NCI-H446 (cell line): ENCODE data around the gene ZNF25.
"Not testable (repeated sequence)": the region's sequence is repeated elsewhere in the genome, so short reads cannot be mapped to it uniquely, and the experiment has no call there.

Experiments used
- DNase-seq, 2 experiments: peaks; one replicate each; lab custom pipeline; 2025; lab: John Stamatoyannopoulos, UW

Gene ZNF25

DNA sequence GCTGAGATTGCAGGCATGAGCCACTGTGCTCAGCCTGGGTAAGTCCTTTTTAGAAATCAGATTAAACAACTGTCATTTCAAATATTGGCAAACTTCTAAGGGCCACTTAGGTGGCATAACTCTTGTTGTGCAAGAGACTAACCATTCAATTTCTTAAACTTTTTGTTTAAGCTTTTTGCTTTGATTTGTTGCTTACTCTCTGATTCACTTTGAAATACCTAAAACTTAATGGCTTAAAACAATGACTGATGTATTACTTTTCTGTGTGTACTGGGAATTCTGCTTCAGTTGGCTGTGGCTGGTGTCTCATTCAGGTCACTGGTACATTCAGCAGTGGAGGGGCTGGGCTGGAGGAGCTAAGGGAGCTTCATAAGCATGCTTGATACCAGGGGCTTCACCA is 28.9 kb downstream of the ZNF25 start:
- DNase-seq: no peak

DNA sequence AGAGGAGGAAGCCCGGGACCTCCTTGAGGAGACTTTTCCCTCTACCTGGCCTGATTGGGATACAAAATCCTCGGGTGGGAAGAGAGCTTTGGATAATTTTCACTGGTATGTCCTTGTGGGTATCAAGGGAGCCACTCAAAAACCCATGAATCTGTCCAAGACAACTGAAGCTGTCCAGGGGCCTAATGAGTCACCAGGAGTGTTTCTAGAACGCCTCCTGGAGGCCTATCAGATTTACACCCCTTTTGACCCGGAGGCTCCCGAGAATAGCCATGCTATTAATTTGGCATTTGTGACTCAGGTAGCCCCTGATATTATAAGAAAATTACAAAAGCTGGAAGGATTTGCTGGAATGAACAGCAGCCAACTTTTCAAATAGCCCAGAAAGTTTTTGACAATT is 38.6 kb downstream of the ZNF25 start:
- DNase-seq: no peak

DNA sequence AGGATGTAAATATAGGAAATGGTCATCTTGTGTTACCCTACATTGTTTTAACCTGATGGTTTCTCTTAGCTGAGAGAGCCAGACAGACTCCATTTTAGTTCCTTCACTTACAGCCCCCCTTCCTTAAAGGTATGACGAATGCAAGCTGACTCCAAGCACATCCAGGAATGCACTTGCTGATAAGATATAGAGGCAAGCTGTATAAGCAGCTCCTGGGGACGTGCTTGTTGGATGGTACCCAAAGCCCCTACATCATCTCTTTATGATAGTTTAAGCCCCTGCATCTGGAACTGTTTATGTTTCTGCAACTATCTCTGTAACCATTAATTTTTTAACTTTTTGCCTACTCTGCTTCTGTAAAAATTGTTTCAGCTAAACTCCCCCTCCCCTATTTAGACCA is 41.7 kb downstream of the ZNF25 start:
- no peak for DNase-seq

DNA sequence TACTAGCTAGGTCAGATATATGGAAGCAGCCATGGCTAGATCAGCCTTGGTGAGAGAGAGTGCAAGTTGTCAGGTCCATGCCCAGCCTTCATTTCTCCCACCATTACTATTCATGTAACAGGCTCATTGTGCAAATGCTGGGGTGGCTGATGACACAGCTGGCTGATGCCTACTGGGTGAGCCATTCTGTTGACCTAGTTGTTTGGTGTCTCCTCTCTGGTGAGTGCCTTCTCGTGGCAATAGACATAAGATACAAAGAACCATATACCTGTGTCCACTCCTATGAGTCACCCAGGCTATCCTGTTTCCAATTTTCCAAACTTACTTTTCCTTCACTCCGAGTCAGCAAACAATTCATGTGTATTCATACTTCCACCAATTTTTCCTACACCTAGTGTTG is 46.0 kb downstream of the ZNF25 start:
- no peak for DNase-seq

DNA sequence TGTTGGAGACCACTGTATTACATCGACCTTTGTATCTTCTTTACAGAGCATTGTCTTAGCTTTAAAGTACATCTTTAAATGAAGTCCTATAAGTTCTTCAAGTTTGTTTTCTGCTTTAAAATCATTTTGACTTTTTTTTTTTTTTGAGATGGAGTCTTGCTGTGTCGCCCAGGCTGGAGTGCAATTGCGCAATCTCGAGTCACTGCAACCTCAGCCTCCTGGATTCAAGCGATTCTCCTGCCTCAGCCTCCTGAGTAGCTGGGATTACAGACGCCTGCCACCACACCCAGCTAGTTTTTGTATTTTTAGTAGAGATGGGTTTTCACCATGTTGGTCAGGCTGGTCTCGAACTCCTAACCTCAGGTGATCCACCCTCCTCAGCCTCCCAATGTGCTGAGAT is 68.3 kb downstream of the ZNF25 start:
- DNase-seq: not testable (repeated sequence)

- no peak for DNase-seq
Observed at GRCh38 chr10:37906382-37906781, 70.1 kb downstream of the ZNF25 start.
